Right lung (tissue), 5 donors: Measurements from ENCODE around the gene TAF3. TPM values are rescaled to one million over a fixed set of nuclear protein-coding genes. Genes with fewer than 3 reads are reported as not detected.
A peak's percentile ranks its signal among the peaks of the same experiment; 100 is the strongest.

ENCODE experiments used
- DNase-seq, 2 donors: peaks; one replicate each; pipeline ENCODE4 v3.0.0-alpha.2; 2013
- polyA plus RNA-seq, 5 donors: library from polyadenylated mRNA; unstranded; fragments of 120-200 nt; gene quantifications; one replicate each; pipeline versions ENCODE4 v1.2.1 to v1.2.3, GENCODE V29; 2013; ENCODE audit warnings: inconsistent platforms in 1 of 5, low replicate concordance in 1 of 5; ENCODE audit not compliant: insufficient read length in 5 of 5, insufficient read depth in 1 of 5

The TAF3 gene
- polyA plus RNA-seq, 5 donors: 8.3 to 9.7 (median 9.0) TPM

GRCh38 chr10:8045726-8046494 lies 227.6 kb downstream of the TAF3 start:
- DNase-seq: no peak

- DNase-seq: no peak
Measured at GRCh38 chr10:8047452-8048280, 229.4 kb downstream of the TAF3 start.

GRCh38 chr10:8048281-8049008 lies 230.1 kb downstream of the TAF3 start:
- DNase-seq: no peak

GRCh38 chr10:8049045-8049864 lies 230.9 kb downstream of the TAF3 start:
- DNase-seq: no peak

- no peak for DNase-seq
Measured at GRCh38 chr10:8049865-8050555, 231.7 kb downstream of the TAF3 start.

GRCh38 chr10:8050556-8051108 lies 232.3 kb downstream of the TAF3 start:
- no peak for DNase-seq

GRCh38 chr10:8051109-8051821 lies 233.0 kb downstream of the TAF3 start:
- DNase-seq: no peak

- DNase-seq: no peak
Measured at GRCh38 chr10:8051851-8052257, 233.5 kb downstream of the TAF3 start.

GRCh38 chr10:8052341-8052955 lies 234.1 kb downstream of the TAF3 start:
- DNase-seq: no peak

- DNase-seq: no peak
Measured at GRCh38 chr10:8052956-8053445, 234.7 kb downstream of the TAF3 start.

GRCh38 chr10:8053446-8054243 lies 235.3 kb downstream of the TAF3 start:
- DNase-seq: peak; percentile 68 to 70

- no peak for DNase-seq
Measured at GRCh38 chr10:8054244-8054493, 235.9 kb downstream of the TAF3 start.

- DNase-seq: no peak
Measured at GRCh38 chr10:8054494-8055407, 236.4 kb downstream of the TAF3 start, which contains the start of gene GATA3. TSS of gene GATA3 (plus strand) at chr10:8054688. CDS start at chr10:8055656, 968 bp downstream.

- DNase-seq: no peak
Measured at GRCh38 chr10:8055420-8056349, 237.4 kb downstream of the TAF3 start.

- no peak for DNase-seq
Measured at GRCh38 chr10:8056378-8056777, 238.1 kb downstream of the TAF3 start.

GRCh38 chr10:8056871-8057331 lies 238.6 kb downstream of the TAF3 start:
- no peak for DNase-seq
